Measurements from ENCODE around the gene SLC10A6.

Gene SLC10A6

GRCh38 chr4:86870442-86871069 lies 21.4 kb upstream of the SLC10A6 start:
- Histone ChIP-seq H3K9me3 (ENCODE audit: control insufficient read depth, low read length) (no peaks in the 10 kb centered on the region), H3K27me3 (ENCODE audit: control insufficient read depth, insufficient read depth, low read length) (no peaks in the 10 kb centered on the region), H3K27ac (no peak overlapping the region), H3K79me2 (no peaks in the 10 kb centered on the region), H3K4me3 (ENCODE audit: low read depth, low read length) (no peak overlapping the region), H3K9ac (no peak overlapping the region), H3K36me3 (ENCODE audit: control insufficient read depth, insufficient read depth, low read length) (no peaks in the 10 kb centered on the region), H3K4me2 (ENCODE audit: low read length) (no peak overlapping the region), H3K4me1 (no peaks in the 10 kb centered on the region), H2AFZ (no peak overlapping the region)
- no peak for TF ChIP-seq CTCF (IDR thresholded peaks at IDR 0.05)

GRCh38 chr4:86857341-86858052 lies 8.3 kb upstream of the SLC10A6 start:
- Histone ChIP-seq H3K27me3 (ENCODE audit: control insufficient read depth, insufficient read depth, low read length) (no peaks in the 10 kb centered on the region), H3K27ac (no peak overlapping the region)
- no peak for TF ChIP-seq CTCF (IDR thresholded peaks at IDR 0.05)

GRCh38 chr4:86856896-86857295 lies 7.7 kb upstream of the SLC10A6 start:
- Histone ChIP-seq H3K27me3 (ENCODE audit: control insufficient read depth, insufficient read depth, low read length) (no peaks in the 10 kb centered on the region), H3K4me3 (ENCODE audit: low read depth, low read length) (no peak overlapping the region), H3K9ac (no peak overlapping the region), H3K4me1 (no peaks in the 10 kb centered on the region), H3K79me2 (no peaks in the 10 kb centered on the region), H3K27ac (no peak overlapping the region), H2AFZ (no peak overlapping the region), H3K36me3 (ENCODE audit: control insufficient read depth, insufficient read depth, low read length) (no peaks in the 10 kb centered on the region), H3K9me3 (ENCODE audit: control insufficient read depth, low read length) (no peaks in the 10 kb centered on the region), H3K4me2 (ENCODE audit: low read length) (no peak overlapping the region)
- no peak for TF ChIP-seq CTCF (IDR thresholded peaks at IDR 0.05)

More at GRCh38 chr4:86857341-86858052, 8.3 kb upstream of the SLC10A6 start:
- Histone ChIP-seq H3K9ac (no peak overlapping the region), H3K4me1 (no peaks in the 10 kb centered on the region), H3K9me3 (ENCODE audit: control insufficient read depth, low read length) (no peaks in the 10 kb centered on the region), H2AFZ (no peak overlapping the region), H3K4me2 (ENCODE audit: low read length) (no peak overlapping the region), H3K79me2 (no peaks in the 10 kb centered on the region), H3K36me3 (ENCODE audit: control insufficient read depth, insufficient read depth, low read length) (no peaks in the 10 kb centered on the region), H3K4me3 (ENCODE audit: low read depth, low read length) (no peak overlapping the region)

GRCh38 chr4:86855572-86855971 lies 6.4 kb upstream of the SLC10A6 start:
- Histone ChIP-seq H3K4me3 (ENCODE audit: low read depth, low read length) (no peak overlapping the region), H3K9ac (no peak overlapping the region), H3K36me3 (ENCODE audit: control insufficient read depth, insufficient read depth, low read length) (no peaks in the 10 kb centered on the region), H2AFZ (no peak overlapping the region), H3K79me2 (no peaks in the 10 kb centered on the region), H3K27me3 (ENCODE audit: control insufficient read depth, insufficient read depth, low read length) (no peaks in the 10 kb centered on the region), H3K27ac (no peak overlapping the region), H3K4me2 (ENCODE audit: low read length) (no peak overlapping the region), H3K9me3 (ENCODE audit: control insufficient read depth, low read length) (no peaks in the 10 kb centered on the region), H3K4me1 (no peaks in the 10 kb centered on the region)
- TF ChIP-seq CTCF (IDR thresholded peaks at IDR 0.05), result no peak

GRCh38 chr4:86853209-86853608 lies 4.0 kb upstream of the SLC10A6 start:
- H3K36me3 ChIP-seq (ENCODE audit: control insufficient read depth, insufficient read depth, low read length), result no peaks in the 10 kb centered on the region
- no peak overlapping the region for H2AFZ ChIP-seq
- H3K9me3 ChIP-seq (ENCODE audit: control insufficient read depth, low read length), result no peaks in the 10 kb centered on the region
- no peak overlapping the region for H3K4me2 ChIP-seq (ENCODE audit: low read length)
- H3K27ac ChIP-seq, result no peak overlapping the region
- H3K4me1 ChIP-seq, result no peaks in the 10 kb centered on the region
- no peak for TF ChIP-seq CTCF (IDR thresholded peaks at IDR 0.05)
- no peaks in the 10 kb centered on the region for H3K79me2 ChIP-seq
- no peaks in the 10 kb centered on the region for H3K27me3 ChIP-seq (ENCODE audit: control insufficient read depth, insufficient read depth, low read length)
- H3K4me3 ChIP-seq (ENCODE audit: low read depth, low read length), result no peak overlapping the region
- no peak overlapping the region for H3K9ac ChIP-seq
